CD4-positive, alpha-beta memory T cell (primary cell): ENCODE results near the gene TMOD3. TPM values are rescaled to one million over a fixed set of nuclear protein-coding genes. Genes with fewer than 3 reads are reported as not detected.
A peak's percentile ranks its signal among the peaks of the same experiment; 100 is the strongest.
"Not testable (repeated sequence)": the region's sequence is repeated elsewhere in the genome, so short reads cannot be mapped to it uniquely, and the experiment has no call there.

Experiments used
- CTCF ChIA-PET: fragments of 350-600 bp; sonication (Branson Sonifier 250); formaldehyde crosslinking; loops from one replicate; lab custom pipeline; 2021; ENCODE audit warnings: inconsistent platforms; ENCODE audit not compliant: partially characterized antibody; lab: Charles Lee
- POLR2A ChIA-PET: fragments of 350-600 bp; sonication (Branson Sonifier 250); formaldehyde crosslinking; loops from one replicate; lab custom pipeline; 2021; ENCODE audit not compliant: partially characterized antibody; lab: Charles Lee
- DNase-seq, 5 donors: peaks; one replicate each; pipeline versions ENCODE4 v3.0.0 to v3.0.0-alpha.2; 2020 to 2022; ENCODE audit warnings: mixed read lengths in 1 of 5
- H3K27ac ChIP-seq: one replicate; pipeline ENCODE4 v1.7.0; 2013; ENCODE audit warnings: low read depth, low read length
- H3K27me3 ChIP-seq: 2 replicates; pipeline ENCODE4 v1.7.0; 2013; ENCODE audit warnings: mild to moderate bottlenecking, low read length, moderate library complexity; ENCODE audit not compliant: insufficient read depth
- H3K36me3 ChIP-seq: 2 replicates; pipeline ENCODE4 v1.7.0; 2013; ENCODE audit warnings: mild to moderate bottlenecking, low read length, moderate library complexity; ENCODE audit not compliant: insufficient read depth
- H3K4me1 ChIP-seq: 2 replicates; pipeline ENCODE4 v1.7.0; 2013; ENCODE audit warnings: mild to moderate bottlenecking, low read length, moderate library complexity; ENCODE audit not compliant: insufficient read depth
- H3K4me3 ChIP-seq, 2 donors: one replicate each; pipeline ENCODE4 v1.7.0; 2013; ENCODE audit warnings: low read length in 2 of 2, mild to moderate bottlenecking in 1 of 2
- H3K9me3 ChIP-seq, 2 donors: one replicate each; pipeline ENCODE4 v1.7.0; 2013; ENCODE audit warnings: low read length in 2 of 2, control low read depth in 1 of 2; ENCODE audit not compliant: control insufficient read depth in 1 of 2
- H3K27ac Mint-ChIP-seq, 7 donors: one replicate each; pipeline ENCODE4 v1.8.0; 2020 to 2021; ENCODE audit warnings: mixed read lengths in 7 of 7, mild to moderate bottlenecking in 6 of 7, inconsistent platforms in 3 of 7, moderate library complexity in 3 of 7
- H3K27me3 Mint-ChIP-seq, 2 donors: one replicate each; pipeline ENCODE4 v1.8.0; 2020 to 2021; ENCODE audit warnings: mixed read lengths in 2 of 2
- H3K36me3 Mint-ChIP-seq, 2 donors: one replicate each; pipeline ENCODE4 v1.8.0; 2020 to 2021; ENCODE audit warnings: mixed read lengths in 2 of 2, inconsistent platforms in 1 of 2, mild to moderate bottlenecking in 1 of 2
- H3K4me1 Mint-ChIP-seq, 4 donors: one replicate each; pipeline ENCODE4 v1.8.0; 2020 to 2021; ENCODE audit warnings: mixed read lengths in 4 of 4, mild to moderate bottlenecking in 1 of 4
- H3K4me3 Mint-ChIP-seq, 8 donors: one replicate each; pipeline ENCODE4 v1.8.0; 2020 to 2021; ENCODE audit warnings: mixed read lengths in 8 of 8, mild to moderate bottlenecking in 7 of 8, moderate library complexity in 6 of 8, inconsistent platforms in 3 of 8
- H3K9me3 Mint-ChIP-seq, 8 donors: one replicate each; pipeline ENCODE4 v1.8.0; 2020 to 2021; ENCODE audit warnings: mixed read lengths in 8 of 8, mild to moderate bottlenecking in 5 of 8, inconsistent platforms in 3 of 8, moderate library complexity in 1 of 8
- intact Hi-C: fragments of 100-400 bp; cut with micrococcal nuclease; formaldehyde crosslinking; loops from one replicate; pipeline ENCODE4 v1.15.1; 2023
- polyA plus RNA-seq, 2 donors: library from polyadenylated mRNA; unstranded; fragments of 300-500 nt; fragmentation: Illumina TruSeq; gene quantifications; one replicate each; pipeline ENCODE4 v1.2.3, GENCODE V29; 2021
- total RNA-seq, 2 experiments: library from RNA; stranded (reverse); gene quantifications; one replicate each; pipeline ENCODE4 v1.2.3, GENCODE V29; 2021

The TMOD3 gene
- total and polyA plus RNA-seq, 4 experiments from 2014 or later = 37.8 to 59.3 (median 46.4) TPM

GRCh38 chr15:51879555-51879954 is 50.1 kb downstream of the TMOD3 start:
- H3K36me3 Mint-ChIP-seq = peaks cover 26 to 39% of the 10 kb centered on the region in 2 donors
- POLR2A ChIA-PET = no interaction called here
- peak overlapping the region; percentile 25 to 91 (median 60) for H3K27ac Mint-ChIP-seq
- H3K4me3 Mint-ChIP-seq = peak overlapping the region in 1 of 8 donors; percentile 44
- no peaks in the 10 kb centered on the region for H3K9me3 ChIP-seq
- peaks cover 26 to 49% (median 32%) of the 10 kb centered on the region in 4 donors for H3K4me1 Mint-ChIP-seq
- H3K27me3 ChIP-seq = no peaks in the 10 kb centered on the region
- DNase-seq = no peak
- H3K9me3 Mint-ChIP-seq = no peaks in the 10 kb centered on the region
- H3K4me3 ChIP-seq = no peak overlapping the region
- CTCF ChIA-PET = no interaction called here
- intact Hi-C loops = loop anchor here (5.0 kb wide), 1 partner anchor 47 kb away; no protein-coding TSS in a partner anchor
- no peak overlapping the region for H3K27ac ChIP-seq
- H3K36me3 ChIP-seq = no peaks in the 10 kb centered on the region
- H3K27me3 Mint-ChIP-seq = no peaks in the 10 kb centered on the region
- peaks cover 16% of the 10 kb centered on the region for H3K4me1 ChIP-seq

- Mint-ChIP-seq H3K9me3 (peaks cover 0 to 2% (median 0%) of the 10 kb centered on the region in 8 donors), H3K36me3 (peaks cover 22 to 27% of the 10 kb centered on the region in 2 donors), H3K27ac (peak overlapping the region in 4 of 7 donors; percentile 25 to 78 (median 34)), H3K27me3 (no peaks in the 10 kb centered on the region), H3K4me3 (no peak overlapping the region), H3K4me1 (peaks cover 18 to 35% (median 24%) of the 10 kb centered on the region in 4 donors)
- H3K4me3 ChIP-seq = no peak overlapping the region
- H3K27ac ChIP-seq = no peak overlapping the region
- intact Hi-C loops = no loop called here
- no peaks in the 10 kb centered on the region for H3K9me3 ChIP-seq
- H3K27me3 ChIP-seq = no peaks in the 10 kb centered on the region
- POLR2A ChIA-PET = interaction anchor here (0.9 kb wide), 1 partner anchor 88 kb away, joined by 3 read pairs; the partner anchor contains the start of gene LEO1
- CTCF ChIA-PET = interaction anchor here (0.7 to 2.1 kb wide), 3 partner anchors 17 to 22 kb away, joined by 3 to 13 read pairs (median 4); no protein-coding TSS in a partner anchor
- H3K4me1 ChIP-seq = peaks cover 8% of the 10 kb centered on the region
- H3K36me3 ChIP-seq = no peaks in the 10 kb centered on the region
- DNase-seq = no peak
Observed at GRCh38 chr15:51883271-51883837, 53.9 kb downstream of the TMOD3 start.

GRCh38 chr15:51884041-51884440 is 54.6 kb downstream of the TMOD3 start:
- POLR2A ChIA-PET = interaction anchor here (0.9 kb wide), 1 partner anchor 88 kb away, joined by 3 read pairs; the partner anchor contains the start of gene LEO1
- Histone ChIP-seq H3K36me3 (no peaks in the 10 kb centered on the region), H3K9me3 (no peaks in the 10 kb centered on the region), H3K27ac (no peak overlapping the region), H3K4me1 (peaks cover 2% of the 10 kb centered on the region), H3K4me3 (no peak overlapping the region), H3K27me3 (no peaks in the 10 kb centered on the region)
- CTCF ChIA-PET = interaction anchor here (1.6 to 2.1 kb wide), 2 partner anchors 16 to 21 kb away, joined by 4 to 13 read pairs; no protein-coding TSS in a partner anchor
- peaks cover 16 to 28% (median 22%) of the 10 kb centered on the region in 4 donors for H3K4me1 Mint-ChIP-seq
- H3K36me3 Mint-ChIP-seq = peaks cover 26 to 28% of the 10 kb centered on the region in 2 donors
- no peaks in the 10 kb centered on the region for H3K27me3 Mint-ChIP-seq
- DNase-seq = no peak
- no peak overlapping the region for H3K4me3 Mint-ChIP-seq
- H3K9me3 Mint-ChIP-seq = peaks cover 0 to 2% (median 0%) of the 10 kb centered on the region in 8 donors
- peak overlapping the region; percentile 9 to 78 (median 39) for H3K27ac Mint-ChIP-seq
- intact Hi-C loops = no loop called here

DNA sequence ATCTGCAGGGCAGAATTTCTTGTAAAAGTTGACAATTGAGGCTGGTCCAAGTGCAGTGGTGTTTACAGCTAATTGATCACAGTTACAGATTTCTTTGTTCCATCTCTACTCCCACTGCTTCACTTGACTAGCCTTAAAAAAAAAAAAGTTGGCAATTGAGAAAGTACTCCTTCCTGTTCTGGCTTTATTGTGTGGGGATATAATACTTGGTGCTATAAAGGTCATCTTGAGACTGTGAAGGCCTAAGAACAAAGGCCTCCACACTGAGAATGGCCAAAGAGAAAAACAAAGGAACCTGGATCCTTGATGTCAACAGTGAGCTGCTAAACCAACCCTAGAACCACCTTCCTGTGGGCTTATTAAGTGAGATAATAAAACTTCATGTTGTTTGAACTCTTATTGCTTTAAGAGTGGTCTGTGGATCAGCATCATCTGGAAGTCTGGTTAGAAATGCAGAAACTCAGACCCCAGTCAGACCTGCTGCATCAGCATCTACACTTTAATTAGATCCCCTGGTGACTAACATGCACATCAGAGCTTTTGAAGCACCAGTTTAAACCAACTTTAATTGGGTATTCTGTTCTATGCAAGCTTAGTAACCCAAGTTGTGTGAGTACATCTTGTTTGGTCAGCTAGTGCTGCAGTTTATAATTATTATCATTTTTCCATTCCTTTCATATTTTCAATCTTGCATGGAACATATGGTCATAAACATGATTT is 55.2 kb downstream of the TMOD3 start:
- no peak for DNase-seq
- Histone ChIP-seq H3K27ac (no peak overlapping the region), H3K36me3 (peaks cover 4% of the 10 kb centered on the region), H3K9me3 (no peaks in the 10 kb centered on the region), H3K27me3 (no peaks in the 10 kb centered on the region), H3K4me1 (no peaks in the 10 kb centered on the region), H3K4me3 (no peak overlapping the region)
- peaks cover 24 to 32% of the 10 kb centered on the region in 2 donors for H3K36me3 Mint-ChIP-seq
- H3K4me1 Mint-ChIP-seq = peaks cover 12 to 24% (median 18%) of the 10 kb centered on the region in 4 donors
- peaks cover 0 to 2% (median 0%) of the 10 kb centered on the region in 8 donors for H3K9me3 Mint-ChIP-seq
- no peaks in the 10 kb centered on the region for H3K27me3 Mint-ChIP-seq
- intact Hi-C loops = loop anchor here (5.0 kb wide), 1 partner anchor 323 kb away; no protein-coding TSS in a partner anchor
- POLR2A ChIA-PET = no interaction called here
- CTCF ChIA-PET = no interaction called here
- no peak overlapping the region for H3K4me3 Mint-ChIP-seq
- H3K27ac Mint-ChIP-seq = peak overlapping the region in 5 of 7 donors; percentile 9 to 78 (median 23)

DNA sequence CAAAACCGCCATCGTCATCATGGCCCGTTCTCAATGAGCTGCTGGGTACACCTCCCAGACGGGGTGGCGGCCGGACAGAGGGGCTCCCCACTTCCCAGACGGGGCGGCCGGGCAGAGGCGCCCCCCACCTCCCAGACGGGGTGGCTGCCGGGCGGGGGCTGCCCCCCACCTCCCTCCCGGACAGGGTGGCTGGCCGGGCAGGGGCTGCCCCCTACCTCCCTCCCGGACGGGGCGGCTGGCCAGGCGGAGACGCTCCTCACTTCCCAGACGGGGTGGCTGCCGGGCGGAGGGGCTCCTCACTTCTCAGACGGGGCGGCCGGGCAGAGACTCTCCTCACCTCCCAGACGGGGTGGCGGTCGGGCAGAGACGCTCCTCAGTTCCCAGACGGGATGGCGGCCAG is 56.3 kb downstream of the TMOD3 start:
- H3K4me1 ChIP-seq, H3K36me3 ChIP-seq, H3K27me3 ChIP-seq, H3K9me3 ChIP-seq, DNase-seq, POLR2A ChIA-PET, H3K27me3 Mint-ChIP-seq, H3K4me3 Mint-ChIP-seq, CTCF ChIA-PET, H3K27ac ChIP-seq, H3K27ac Mint-ChIP-seq, H3K9me3 Mint-ChIP-seq, H3K4me3 ChIP-seq: not testable (repeated sequence)
- intact Hi-C loops = loop anchor here (5.0 kb wide), 1 partner anchor 322 kb away; no protein-coding TSS in a partner anchor
- peaks cover 25 to 33% of the 10 kb centered on the region in 2 donors for H3K36me3 Mint-ChIP-seq
- peaks cover 8 to 17% (median 13%) of the 10 kb centered on the region in 4 donors for H3K4me1 Mint-ChIP-seq

DNA sequence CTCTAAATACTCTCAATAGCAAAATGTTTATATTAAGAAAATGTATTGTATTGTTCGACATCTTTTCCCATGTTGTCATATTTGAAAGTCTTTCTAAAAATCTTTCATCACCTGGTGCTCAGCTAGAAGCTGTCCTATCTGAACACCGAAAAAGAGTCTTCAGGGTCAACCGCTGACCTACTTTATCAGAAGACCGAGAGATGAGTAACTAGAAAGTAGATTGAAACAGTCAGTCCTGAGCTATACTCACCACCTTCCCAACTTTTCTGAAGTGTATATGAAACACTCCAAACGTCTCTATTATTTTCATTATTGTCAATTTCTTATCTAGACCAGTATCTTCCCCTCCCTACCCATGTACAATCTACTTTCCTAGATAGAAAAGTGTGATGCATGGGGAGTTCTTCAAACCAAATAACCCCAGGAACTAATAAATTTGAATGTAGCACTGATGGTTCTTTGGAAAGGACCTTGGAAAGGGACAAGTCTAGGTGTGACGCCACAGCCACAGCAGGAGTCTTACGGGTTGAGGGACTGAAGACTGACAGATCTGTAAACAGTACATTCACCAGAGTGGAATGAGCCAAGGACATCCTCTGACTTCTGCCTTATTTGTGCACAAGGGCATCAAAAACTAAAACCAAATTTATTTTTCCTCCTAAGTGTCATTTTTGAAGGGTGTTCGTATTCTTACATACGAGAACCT is 58.6 kb downstream of the TMOD3 start:
- no peak overlapping the region for H3K27ac ChIP-seq
- peaks cover 10% of the 10 kb centered on the region for H3K36me3 ChIP-seq
- CTCF ChIA-PET = interaction anchor here (0.8 to 3.3 kb wide), 20 partner anchors 12 to 340 kb away, joined by 3 to 27 read pairs (median 4); partner anchors contain the start of gene LEO1
- H3K27me3 ChIP-seq = no peaks in the 10 kb centered on the region
- peaks cover 43 to 44% of the 10 kb centered on the region in 2 donors for H3K36me3 Mint-ChIP-seq
- DNase-seq = peak in 1 of 5 donors; percentile 2
- intact Hi-C loops = loop anchor here (1.0 to 5.0 kb wide), 3 partner anchors 191 to 339 kb away; no protein-coding TSS in a partner anchor
- no peak overlapping the region for H3K4me3 Mint-ChIP-seq
- H3K4me3 ChIP-seq = no peak overlapping the region
- H3K4me1 Mint-ChIP-seq = peaks cover 6 to 17% (median 8%) of the 10 kb centered on the region in 4 donors
- H3K27me3 Mint-ChIP-seq = no peaks in the 10 kb centered on the region
- H3K4me1 ChIP-seq = no peaks in the 10 kb centered on the region
- peaks cover 0 to 2% (median 0%) of the 10 kb centered on the region in 8 donors for H3K9me3 Mint-ChIP-seq
- peak overlapping the region in 4 of 7 donors; percentile 13 to 72 (median 66) for H3K27ac Mint-ChIP-seq
- H3K9me3 ChIP-seq = no peaks in the 10 kb centered on the region
- POLR2A ChIA-PET = interaction anchor here (1.0 to 1.5 kb wide), 2 partner anchors 58 to 291 kb away, joined by 3 to 5 read pairs; partner anchors contain the start of gene TMOD3
